DMS153 treated with DMSO at 0.1 percent for 48 hours (cell line): ENCODE data around the gene ITGA8.
"Not testable (repeated sequence)": the region's sequence is repeated elsewhere in the genome, so short reads cannot be mapped to it uniquely, and the experiment has no call there.

ENCODE experiments used
- DNase-seq: peaks from one replicate; lab custom pipeline; 2025; ENCODE audit not compliant: unreplicated experiment; lab: John Stamatoyannopoulos, UW

The ITGA8 gene

DNA sequence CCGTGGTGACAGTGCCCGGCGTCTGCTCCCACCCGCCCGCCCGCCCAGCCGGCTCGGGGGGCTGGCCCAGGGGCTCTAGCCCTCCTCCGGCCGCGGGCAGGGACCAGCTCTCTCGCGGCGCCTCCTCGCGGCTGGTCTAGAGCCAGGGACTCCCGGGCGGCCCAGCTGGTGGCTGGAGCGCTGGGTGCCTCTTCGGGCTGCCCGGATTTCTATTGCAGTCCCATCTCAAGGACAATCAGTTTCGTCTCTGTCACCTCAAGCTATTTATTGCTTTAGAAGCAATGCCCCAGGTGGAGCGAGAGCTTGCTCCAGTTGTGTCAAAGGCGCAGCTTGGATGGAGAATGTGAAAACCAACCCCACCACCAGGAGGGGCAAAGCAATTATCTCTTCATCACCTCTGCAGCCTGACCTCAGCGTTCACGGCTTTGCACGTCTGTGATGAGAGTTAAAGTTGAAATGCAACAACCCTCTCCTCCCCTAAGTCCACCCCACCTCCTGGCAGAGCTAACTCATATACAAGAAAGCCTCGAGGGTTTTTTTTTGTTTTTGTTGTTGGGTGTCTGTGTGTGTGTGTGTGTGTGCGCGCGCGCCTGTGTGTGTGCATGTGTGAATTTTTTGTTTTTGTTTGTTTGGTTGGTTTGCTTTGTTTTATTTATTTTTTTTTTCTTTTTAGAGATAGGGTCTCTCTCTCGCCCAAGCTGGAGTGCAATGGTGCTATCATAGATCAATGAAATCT lies at the start of gene ITGA8:
Gene ITGA8, minus strand, starts transcription at position 24 of the 736 bp plus-strand sequence. CDS start 151 bp downstream, outside the sequence.
- DNase-seq: no peak

- no peak for DNase-seq
Measured at GRCh38 chr10:15764892-15765454, 45.3 kb upstream of the ITGA8 start.

- DNase-seq: no peak
Measured at GRCh38 chr10:15763006-15763405, 43.3 kb upstream of the ITGA8 start.

GRCh38 chr10:15762239-15762638 lies 42.5 kb upstream of the ITGA8 start:
- DNase-seq: not testable (repeated sequence)

- DNase-seq: not testable (repeated sequence)
Measured at GRCh38 chr10:15761224-15761623, 41.5 kb upstream of the ITGA8 start.

DNA sequence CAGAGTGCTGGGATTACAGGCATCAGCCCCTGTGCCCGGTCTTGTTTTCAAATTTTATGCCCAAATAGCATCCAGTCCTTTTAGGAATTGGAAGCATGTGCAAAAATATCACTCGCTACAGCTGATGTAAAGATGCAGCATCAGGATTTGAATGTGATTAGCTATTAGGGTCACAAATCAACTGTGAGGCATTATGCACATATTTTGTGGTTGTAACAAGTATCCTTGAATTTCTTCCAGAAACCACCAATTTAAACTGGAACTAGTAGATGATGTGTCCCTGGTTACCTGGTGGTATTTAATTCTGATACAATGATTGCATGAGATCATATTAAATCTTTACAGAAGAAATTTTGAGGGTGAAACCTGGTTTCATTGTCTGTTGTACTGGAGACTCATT lies 41.0 kb upstream of the ITGA8 start:
- DNase-seq: no peak

GRCh38 chr10:15759265-15759664 lies 39.5 kb upstream of the ITGA8 start:
- DNase-seq: no peak

DNA sequence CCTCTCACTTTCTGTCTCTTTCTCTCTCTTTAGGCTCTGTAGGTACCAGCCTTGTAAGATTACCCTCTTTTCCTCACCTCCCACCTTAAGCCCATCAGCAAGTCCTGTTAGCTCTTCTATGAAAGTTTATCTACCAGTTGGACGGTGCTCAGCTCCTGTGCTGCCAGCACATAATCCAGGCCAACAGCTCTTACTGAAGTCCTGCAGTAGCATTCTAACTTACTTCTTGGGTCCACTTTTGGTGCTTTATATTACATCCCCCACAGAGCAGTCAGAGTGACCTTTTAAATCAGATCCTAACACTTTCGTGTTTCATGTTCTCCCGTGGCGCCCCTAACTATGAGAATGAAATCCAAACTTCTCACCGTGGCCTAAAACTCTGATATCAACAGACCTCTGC lies 38.9 kb upstream of the ITGA8 start:
- no peak for DNase-seq

- DNase-seq: no peak
Measured at GRCh38 chr10:15754937-15755336, 35.2 kb upstream of the ITGA8 start.

- DNase-seq: no peak
Measured at GRCh38 chr10:15751046-15751445, 31.3 kb upstream of the ITGA8 start.

DNA sequence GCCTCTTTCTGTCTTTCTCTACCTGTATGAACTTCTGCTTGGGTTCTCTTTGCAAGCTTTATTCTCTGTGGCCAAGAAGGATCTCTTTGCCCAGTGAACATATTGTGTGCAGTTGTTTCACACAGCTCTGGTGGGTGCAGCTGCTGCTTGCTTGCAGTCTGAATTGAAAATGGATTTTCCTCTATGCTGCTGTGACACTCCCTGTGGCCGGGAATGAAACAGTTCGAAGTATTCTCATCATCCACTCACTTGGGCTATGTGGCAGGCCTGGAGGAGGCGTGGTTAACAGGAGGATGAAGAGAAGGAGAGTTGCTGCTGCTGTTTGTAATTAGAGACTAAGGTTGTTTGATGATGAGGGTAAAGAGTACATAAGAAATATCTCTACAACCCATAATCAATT lies 28.4 kb upstream of the ITGA8 start:
- DNase-seq: no peak

DNA sequence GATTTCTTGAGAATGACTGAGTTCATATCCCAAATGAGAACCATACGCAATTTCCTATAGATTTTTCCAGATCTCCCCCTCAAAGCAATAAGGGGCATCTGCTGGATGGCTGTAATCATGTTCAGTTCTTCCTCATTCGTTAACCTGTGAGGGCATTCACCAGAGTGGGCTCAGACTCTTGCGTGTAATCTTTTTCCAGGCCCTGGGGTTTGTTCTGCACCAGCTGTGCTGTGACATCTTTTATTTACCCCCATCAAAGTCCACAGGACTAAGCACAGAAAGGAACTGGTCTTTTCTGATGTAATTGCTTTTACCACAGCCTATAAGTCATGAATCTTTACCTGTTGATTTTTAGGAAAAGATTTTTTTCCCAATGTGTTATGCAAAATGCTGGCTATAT lies 27.9 kb upstream of the ITGA8 start:
- no peak for DNase-seq

GRCh38 chr10:15745751-15746150 lies 26.0 kb upstream of the ITGA8 start:
- no peak for DNase-seq

DNA sequence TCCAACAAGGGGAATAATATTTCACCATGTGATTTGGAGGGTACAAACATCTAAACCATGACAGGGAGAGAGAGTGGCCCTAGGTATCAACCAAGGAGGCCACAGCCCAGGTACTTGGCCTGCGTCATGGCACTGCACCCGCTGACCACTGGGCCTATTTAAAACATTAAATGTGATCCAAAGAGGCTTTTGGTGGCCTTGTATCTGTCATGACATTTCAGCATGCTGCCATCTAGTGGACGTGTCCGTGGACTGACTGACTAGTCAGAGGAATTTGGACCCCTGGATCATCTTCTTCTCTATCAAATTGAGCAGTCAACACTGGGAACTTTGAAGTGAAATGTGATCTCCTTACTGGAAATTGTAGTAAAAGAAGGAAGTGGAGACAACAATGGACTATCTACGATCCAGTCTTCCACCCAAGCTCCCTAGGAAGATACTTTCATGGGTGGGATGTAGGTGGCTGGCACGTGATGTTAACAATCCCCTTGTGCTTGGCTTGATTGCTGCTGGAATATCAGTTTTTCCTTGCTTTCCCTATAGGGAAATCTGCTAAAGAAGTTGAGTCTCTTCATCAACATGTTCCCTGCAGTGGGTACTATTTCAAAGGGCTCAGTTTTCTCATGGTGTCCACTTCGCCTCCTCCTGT lies 24.6 kb upstream of the ITGA8 start:
- DNase-seq: no peak

- DNase-seq: no peak
Measured at GRCh38 chr10:15743443-15743842, 23.7 kb upstream of the ITGA8 start.

DNA sequence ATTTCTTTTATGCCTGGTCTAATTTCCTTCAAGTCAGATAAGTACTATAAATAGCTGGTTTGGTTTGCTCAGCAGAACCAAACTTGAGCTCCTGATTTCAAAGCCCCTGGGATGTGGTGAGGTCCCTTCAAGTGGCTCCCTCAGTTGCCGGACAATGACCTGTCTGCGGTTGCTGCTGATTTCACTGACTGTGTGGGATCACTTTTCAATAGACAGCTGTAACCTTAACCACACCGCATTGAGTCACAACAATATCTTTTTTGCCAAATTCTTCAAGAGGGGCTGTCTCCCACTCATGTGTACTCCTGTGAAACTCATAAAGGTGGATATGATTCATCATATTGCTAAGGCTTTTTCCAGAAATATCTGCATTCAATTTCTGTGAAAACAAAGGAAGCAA lies 23.1 kb upstream of the ITGA8 start:
- DNase-seq: no peak

DNA sequence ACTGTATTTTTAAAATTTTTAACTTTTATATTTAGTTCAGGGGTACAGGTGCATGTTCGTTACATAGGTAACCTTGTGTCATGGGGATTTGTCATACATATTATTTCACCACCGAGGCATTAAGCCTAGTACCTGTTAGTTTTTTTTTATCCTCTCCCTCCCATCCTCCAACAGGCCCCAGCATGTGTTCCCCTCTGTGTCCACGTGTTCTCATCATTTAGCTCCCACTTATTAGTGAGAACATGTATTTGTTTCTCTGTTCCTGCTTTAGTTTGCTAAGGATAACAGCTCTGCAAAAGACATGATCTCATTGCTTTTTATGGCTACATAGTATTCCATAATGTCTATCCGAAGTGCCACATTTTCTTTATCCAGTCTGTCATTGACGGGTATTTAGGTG lies 22.4 kb upstream of the ITGA8 start:
- no peak for DNase-seq

GRCh38 chr10:15741581-15741980 lies 21.9 kb upstream of the ITGA8 start:
- DNase-seq: no peak

GRCh38 chr10:15740261-15740660 lies 20.5 kb upstream of the ITGA8 start:
- no peak for DNase-seq

DNA sequence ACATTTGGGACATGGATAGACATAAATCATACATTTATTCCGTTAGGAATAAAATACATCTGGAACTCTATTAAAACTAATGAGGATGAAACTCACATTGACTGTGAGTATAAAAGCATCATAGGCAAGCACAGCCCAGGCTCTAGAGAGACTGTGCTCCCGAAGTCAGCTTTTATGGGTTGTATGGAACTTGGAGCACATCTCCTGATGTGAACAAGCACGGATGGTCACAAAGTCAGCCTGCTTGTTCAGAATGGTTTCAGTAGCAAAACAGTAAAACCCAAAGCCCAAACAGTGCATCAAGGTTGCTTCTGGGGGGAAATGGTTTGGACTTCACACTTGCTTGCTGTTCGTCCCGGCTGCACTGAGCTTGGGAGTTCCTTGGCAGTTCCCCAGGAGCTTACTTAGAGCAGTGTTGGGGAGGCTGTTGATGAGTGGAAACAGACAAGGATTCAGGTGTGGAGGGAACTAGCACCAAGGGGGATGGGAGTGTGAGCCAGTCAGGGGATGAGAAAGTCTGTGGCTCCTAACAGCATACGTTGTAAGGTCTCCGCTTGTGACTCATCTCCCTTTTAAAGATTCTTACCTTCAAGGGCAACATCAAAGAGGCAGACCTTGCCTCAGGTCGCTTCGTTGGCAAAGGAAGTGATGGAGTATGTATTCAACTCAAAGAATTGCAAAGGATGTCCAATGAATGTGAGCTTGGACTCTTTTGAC lies 19.7 kb upstream of the ITGA8 start:
- DNase-seq: no peak

DNA sequence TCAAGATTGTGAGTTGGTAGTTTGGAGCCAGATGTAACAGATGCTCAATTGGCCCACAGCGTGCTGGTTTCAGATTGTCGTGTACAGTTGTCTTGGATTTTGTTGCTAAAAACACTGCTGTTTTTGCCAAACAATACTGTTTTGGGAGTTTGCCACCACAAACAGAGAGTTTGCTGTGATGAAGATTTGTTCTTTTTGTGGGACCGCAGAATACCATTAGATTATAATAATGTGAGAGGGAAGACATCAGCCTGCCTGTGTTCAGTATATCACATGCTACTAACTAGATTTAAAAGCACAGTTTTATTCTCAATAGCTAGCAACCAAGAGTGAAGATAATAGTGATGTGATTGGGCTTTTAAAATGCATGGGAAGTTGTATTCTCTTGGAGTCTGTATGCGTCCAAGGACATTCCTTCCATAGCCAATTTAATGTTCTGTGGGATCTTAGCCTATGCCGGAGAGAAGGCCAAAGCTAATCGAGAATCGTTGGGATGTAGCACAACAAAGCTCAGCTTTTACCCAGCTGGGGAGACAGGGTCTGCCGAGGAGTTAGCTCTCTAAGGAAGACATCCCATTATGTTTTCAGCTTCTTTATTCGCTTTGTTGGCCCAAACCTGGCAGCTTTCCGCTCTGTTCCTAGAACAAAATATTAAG lies 18.7 kb upstream of the ITGA8 start:
- no peak for DNase-seq
